Panc1 (cell line): ENCODE measurements around the gene BRD3OS.
"Not testable (repeated sequence)": the region's sequence is repeated elsewhere in the genome, so short reads cannot be mapped to it uniquely, and the experiment has no call there.

Source experiments
- CTCF ChIP-seq: fragments of 450-650 bp; IDR thresholded peaks from 2 replicates; pipeline ENCODE4 v1.5.1; 2017; ENCODE audit warnings: mild to moderate bottlenecking
- POLR2AphosphoS5 ChIP-seq: IDR thresholded peaks from 2 replicates; pipeline ENCODE4 v1.6.1; 2012; ENCODE audit warnings: mild to moderate bottlenecking, low read depth, low read length, moderate library complexity
- REST ChIP-seq, 2 experiments: IDR thresholded peaks; 2 replicates each; pipeline ENCODE4 v1.6.1; 2011 to 2012; ENCODE audit warnings: low read depth in 2 of 2, control low read depth in 1 of 2, low read length in 1 of 2, mild to moderate bottlenecking in 1 of 2, moderate library complexity in 1 of 2; ENCODE audit not compliant: insufficient read depth in 1 of 2
- SIN3A ChIP-seq: IDR thresholded peaks from 2 replicates; pipeline ENCODE4 v1.6.1; 2012; ENCODE audit warnings: low read depth, mild to moderate bottlenecking, low read length, moderate library complexity, borderline replicate concordance; ENCODE audit not compliant: insufficient read depth
- TCF7L2 ChIP-seq: IDR thresholded peaks from 2 replicates; pipeline ENCODE4 v1.6.1; 2011; ENCODE audit warnings: mild to moderate bottlenecking, low read depth, low read length, inconsistent platforms

GRCh38 chr9:134072683-134073082 is 47.4 kb downstream of the BRD3OS start:
- TF ChIP-seq CTCF; POLR2AphosphoS5; REST (IDR thresholded peaks at IDR 0.05; ENCODE audit: insufficient read depth in 1 of 2, low read depth in 2 of 2, low read length in 1 of 2); SIN3A; TCF7L2: not testable (repeated sequence)
